Upper lobe of left lung (tissue), 4 donors: ENCODE results near the gene FRYL.

ENCODE experiments used
- CTCF ChIP-seq, 6 experiments: fragments of 450-650 bp in 4 of 6; fragments of 200-600 bp in 2 of 6; sonication (generic) in 2 of 6; IDR thresholded peaks; one replicate each; pipeline ENCODE4 v1.5.1; 2016 to 2019; ENCODE audit warnings: antibody characterized with exemption in 6 of 6
- EP300 ChIP-seq, 4 donors: sonication (generic); formaldehyde crosslinking; IDR thresholded peaks; one replicate each; pipeline ENCODE4 v1.5.1; 2017; ENCODE audit warnings: antibody characterized with exemption in 4 of 4, control low read depth in 2 of 4
- POLR2AphosphoS5 ChIP-seq, 2 donors: sonication (generic); formaldehyde crosslinking; IDR thresholded peaks; one replicate each; pipeline ENCODE4 v1.5.1; 2017; ENCODE audit warnings: antibody characterized with exemption in 2 of 2

- TF ChIP-seq CTCF (IDR thresholded peaks at IDR 0.05) (no peak), POLR2AphosphoS5 (IDR thresholded peaks at IDR 0.05) (no peak), EP300 (IDR thresholded peaks at IDR 0.05) (no peak)
Observed at GRCh38 chr4:48636911-48637310, 143.2 kb downstream of the FRYL start.
